Subcutaneous abdominal adipose tissue (tissue), 5 donors: Measurements from ENCODE around the gene RASIP1.
"Not testable (repeated sequence)": the region's sequence is repeated elsewhere in the genome, so short reads cannot be mapped to it uniquely, and the experiment has no call there.

Experiments used
- H3K27ac ChIP-seq: one replicate; pipeline ENCODE4 v1.7.0; 2013; ENCODE audit warnings: low read depth, mild to moderate bottlenecking, inconsistent platforms, low read length, moderate library complexity
- H3K27me3 ChIP-seq, 5 donors: one replicate each; pipeline ENCODE4 v1.7.0; 2013; ENCODE audit warnings: low read length in 5 of 5, inconsistent platforms in 1 of 5; ENCODE audit not compliant: control insufficient read depth in 5 of 5, insufficient read depth in 4 of 5
- H3K36me3 ChIP-seq, 5 donors: one replicate each; pipeline ENCODE4 v1.7.0; 2013; ENCODE audit warnings: low read length in 5 of 5; ENCODE audit not compliant: control insufficient read depth in 5 of 5, insufficient read depth in 5 of 5
- H3K4me1 ChIP-seq, 5 donors: one replicate each; pipeline ENCODE4 v1.7.0; 2013; ENCODE audit warnings: low read length in 5 of 5, mild to moderate bottlenecking in 3 of 5, moderate library complexity in 1 of 5; ENCODE audit not compliant: control insufficient read depth in 5 of 5, insufficient read depth in 5 of 5
- H3K4me3 ChIP-seq, 5 donors: one replicate each; pipeline ENCODE4 v1.7.0; 2013; ENCODE audit warnings: low read length in 5 of 5, low read depth in 1 of 5
- H3K9ac ChIP-seq, 5 donors: one replicate each; pipeline ENCODE4 v1.7.0; 2013; ENCODE audit warnings: low read length in 5 of 5, mild to moderate bottlenecking in 4 of 5, moderate library complexity in 3 of 5
- H3K9me3 ChIP-seq, 5 donors: one replicate each; pipeline ENCODE4 v1.7.0; 2013; ENCODE audit warnings: low read length in 5 of 5; ENCODE audit not compliant: control insufficient read depth in 5 of 5
- donor health status: healthy.
- donor health status: healthy.
- donor health status: healthy.
- donor health status: healthy.
- donor health status: healthy.

Gene RASIP1

DNA sequence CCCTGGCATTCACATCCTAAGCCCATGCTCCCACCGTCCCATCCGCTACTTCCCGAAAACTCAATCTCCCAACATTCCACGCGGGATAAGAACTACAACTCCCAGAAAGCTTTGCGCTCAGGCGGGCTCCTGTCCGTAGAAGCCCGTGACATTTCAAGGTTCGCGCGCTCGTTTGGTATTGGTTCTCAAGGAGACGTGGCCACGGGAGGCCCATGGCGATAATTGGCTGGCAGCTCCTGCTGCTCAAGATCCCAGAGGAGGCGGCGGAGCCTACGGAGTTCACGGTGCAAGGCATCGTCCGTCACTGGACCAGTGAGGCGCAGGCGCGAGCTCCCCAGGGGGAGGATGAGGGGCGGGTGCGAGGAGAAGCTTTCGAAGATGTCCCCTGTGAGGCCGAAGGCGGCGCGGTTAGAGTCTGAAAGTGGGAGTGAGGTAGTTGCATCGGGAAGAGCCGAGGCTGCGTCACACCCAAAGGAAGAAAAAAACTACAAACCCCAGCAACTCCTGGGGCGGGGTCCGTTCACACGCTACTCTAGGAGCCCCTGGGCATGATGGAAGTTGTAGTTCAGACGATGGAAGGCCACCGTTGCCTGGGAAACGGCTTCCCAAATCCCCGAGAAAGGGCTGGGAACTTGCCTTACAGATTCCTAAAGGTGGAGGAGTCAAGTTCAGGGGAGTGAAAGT lies 19.7 kb downstream of the RASIP1 start:
- peak overlapping the region; percentile 68 to 76 (median 73) for H3K4me3 ChIP-seq
- peaks cover 14 to 55% (median 41%) of the 10 kb centered on the region in 5 donors for H3K4me1 ChIP-seq
- peak overlapping the region; percentile 69 for H3K27ac ChIP-seq
- H3K9ac ChIP-seq: peak overlapping the region in 4 of 5 donors; percentile 55 to 77 (median 74)
- H3K27me3 ChIP-seq: peaks cover 0 to 6% (median 0%) of the 10 kb centered on the region in 5 donors
- peaks cover 0 to 27% (median 7%) of the 10 kb centered on the region in 5 donors for H3K36me3 ChIP-seq
- no peaks in the 10 kb centered on the region for H3K9me3 ChIP-seq

DNA sequence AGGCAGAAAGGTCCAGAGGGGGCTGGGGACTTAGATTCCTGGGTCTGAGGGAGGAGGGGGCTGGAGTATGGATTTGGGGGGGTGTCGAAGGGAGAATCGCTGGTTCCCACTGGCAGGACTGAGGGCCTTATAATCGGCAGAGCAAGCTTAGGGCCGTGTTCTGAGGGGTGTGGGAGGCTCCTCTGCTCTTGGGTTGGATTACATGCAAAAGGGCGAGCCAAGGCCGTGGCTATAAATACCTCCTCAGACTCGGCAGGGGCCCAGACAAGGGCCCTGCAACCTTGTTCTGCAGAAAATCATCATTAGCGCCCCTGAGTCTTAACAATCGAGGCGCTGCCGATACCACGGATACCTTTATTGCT lies 20.2 kb downstream of the RASIP1 start:
- peaks cover 0 to 6% (median 0%) of the 10 kb centered on the region in 5 donors for H3K27me3 ChIP-seq
- peaks cover 0 to 27% (median 7%) of the 10 kb centered on the region in 5 donors for H3K36me3 ChIP-seq
- peaks cover 14 to 55% (median 43%) of the 10 kb centered on the region in 5 donors for H3K4me1 ChIP-seq
- H3K9ac ChIP-seq: no peak overlapping the region
- H3K9me3 ChIP-seq: no peaks in the 10 kb centered on the region
- H3K4me3 ChIP-seq: peak overlapping the region; percentile 68 to 76 (median 73)
- H3K27ac ChIP-seq: no peak overlapping the region

DNA sequence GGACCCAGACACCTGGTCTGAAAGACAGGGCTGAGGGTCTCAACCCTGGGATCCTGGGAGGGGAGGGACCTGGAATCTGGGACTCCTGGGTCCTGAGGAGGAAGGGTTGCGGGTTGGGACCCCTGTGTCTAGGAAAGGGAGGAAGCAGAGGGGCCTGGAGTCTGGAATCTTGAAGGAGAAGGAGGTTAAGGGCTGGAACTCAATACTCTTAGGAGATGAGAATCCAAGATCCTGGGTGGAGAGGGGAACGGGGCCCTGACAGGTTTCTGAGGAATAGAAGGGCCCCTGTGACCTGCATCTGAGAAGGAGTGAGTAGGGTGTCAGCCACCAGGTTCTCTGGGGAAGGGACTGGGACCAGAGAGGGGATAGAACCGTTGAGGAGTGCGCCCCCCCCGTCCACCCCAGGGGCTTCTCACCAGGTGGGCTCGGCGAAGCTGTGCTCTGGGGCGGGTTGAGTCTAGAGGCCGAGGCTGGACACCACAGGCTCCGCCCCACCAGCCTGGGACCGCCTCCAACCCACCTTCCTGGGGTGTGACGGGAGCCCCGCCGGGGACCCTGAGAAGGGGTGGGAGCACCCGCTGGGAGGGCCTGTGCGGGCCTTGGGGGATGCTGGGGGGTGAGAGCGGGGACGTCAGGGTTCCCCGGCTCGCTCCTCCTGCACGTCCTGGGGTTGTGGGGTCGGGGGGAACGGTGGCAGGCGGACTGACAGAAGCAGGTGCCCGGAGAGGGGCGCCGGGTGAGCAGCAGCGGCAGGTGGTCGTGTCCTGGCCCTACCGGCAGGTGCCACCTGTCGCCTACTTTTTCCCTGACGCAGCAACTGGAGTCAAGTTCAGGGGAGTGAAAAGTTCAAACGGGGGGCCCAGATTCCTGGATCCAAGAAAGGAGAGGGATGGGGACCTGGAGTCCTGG lies 20.9 kb downstream of the RASIP1 start, which contains the start of gene MAMSTR:
Gene MAMSTR (minus strand): TSS at position 463 of the 909 bp plus-strand sequence. CDS start 694 bp downstream, outside the sequence.
- Histone ChIP-seq H3K27ac (peak within 1 kb of the TSS; percentile 69), H3K4me3 (peak within 1 kb of the TSS; percentile 68 to 76 (median 73)), H3K9me3 (no peaks in the 10 kb centered on the region), H3K9ac (peak within 1 kb of the TSS in 1 of 5 donors; percentile 77), H3K36me3 (peaks cover 0 to 25% (median 7%) of the 10 kb centered on the region in 5 donors), H3K27me3 (peaks cover 0 to 6% (median 0%) of the 10 kb centered on the region in 5 donors), H3K4me1 (peaks cover 15 to 56% (median 47%) of the 10 kb centered on the region in 5 donors)

DNA sequence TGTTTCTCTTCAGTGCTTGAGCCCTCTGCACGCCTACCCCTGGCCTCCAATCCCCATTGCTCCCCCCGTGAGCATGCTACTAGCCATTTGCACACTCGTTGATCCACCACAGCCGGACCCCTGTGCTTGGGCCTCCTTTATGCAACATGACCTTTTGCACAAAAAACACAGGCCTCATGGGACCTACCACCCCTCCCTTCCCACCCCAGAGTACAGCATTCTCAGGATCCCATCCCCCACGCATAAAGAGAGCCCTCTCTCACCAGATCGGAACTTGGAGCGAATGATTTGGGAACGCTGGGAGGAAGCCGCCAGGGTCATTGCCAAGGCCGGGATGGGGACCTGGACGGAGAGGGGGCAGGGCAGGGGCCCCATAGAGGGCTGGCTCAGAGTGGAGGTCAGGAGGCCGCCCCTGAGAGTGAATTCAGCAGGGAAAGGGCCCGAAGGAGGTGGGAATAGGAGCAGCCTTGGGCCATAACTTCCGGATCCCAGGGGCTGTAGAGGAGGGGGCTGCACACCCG lies 21.6 kb downstream of the RASIP1 start:
- H3K9me3 ChIP-seq: no peaks in the 10 kb centered on the region
- H3K4me1 ChIP-seq: peaks cover 13 to 53% (median 48%) of the 10 kb centered on the region in 5 donors
- H3K36me3 ChIP-seq: peaks cover 0 to 18% (median 7%) of the 10 kb centered on the region in 5 donors
- H3K27me3 ChIP-seq: peaks cover 0 to 6% (median 0%) of the 10 kb centered on the region in 5 donors
- H3K9ac ChIP-seq: no peak overlapping the region
- no peak overlapping the region for H3K4me3 ChIP-seq
- no peak overlapping the region for H3K27ac ChIP-seq

DNA sequence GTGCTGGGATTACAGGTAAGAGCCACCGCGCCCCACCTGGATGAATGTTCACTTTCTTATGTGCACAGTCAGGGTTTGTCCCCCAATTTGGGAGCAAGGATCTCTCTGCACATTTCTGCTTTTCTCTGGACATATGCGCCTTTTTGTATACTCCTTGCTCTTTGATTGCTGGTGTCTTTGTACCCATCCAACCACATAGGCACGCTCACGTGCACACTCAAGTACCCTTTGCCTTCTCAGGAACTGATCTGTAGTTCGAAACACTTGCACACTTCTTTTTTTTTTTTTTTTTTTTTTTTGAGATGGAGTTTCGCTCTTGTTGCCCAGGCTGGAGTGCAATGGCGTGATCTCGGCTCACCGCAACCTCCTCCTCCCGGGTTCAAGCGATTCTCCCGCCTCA lies 22.3 kb downstream of the RASIP1 start:
- H3K4me3 ChIP-seq, H3K27ac ChIP-seq, H3K9me3 ChIP-seq, H3K9ac ChIP-seq, H3K27me3 ChIP-seq: not testable (repeated sequence)
- Histone ChIP-seq H3K4me1 (peaks cover 13 to 59% (median 55%) of the 10 kb centered on the region in 5 donors), H3K36me3 (peaks cover 0 to 18% (median 7%) of the 10 kb centered on the region in 5 donors)

DNA sequence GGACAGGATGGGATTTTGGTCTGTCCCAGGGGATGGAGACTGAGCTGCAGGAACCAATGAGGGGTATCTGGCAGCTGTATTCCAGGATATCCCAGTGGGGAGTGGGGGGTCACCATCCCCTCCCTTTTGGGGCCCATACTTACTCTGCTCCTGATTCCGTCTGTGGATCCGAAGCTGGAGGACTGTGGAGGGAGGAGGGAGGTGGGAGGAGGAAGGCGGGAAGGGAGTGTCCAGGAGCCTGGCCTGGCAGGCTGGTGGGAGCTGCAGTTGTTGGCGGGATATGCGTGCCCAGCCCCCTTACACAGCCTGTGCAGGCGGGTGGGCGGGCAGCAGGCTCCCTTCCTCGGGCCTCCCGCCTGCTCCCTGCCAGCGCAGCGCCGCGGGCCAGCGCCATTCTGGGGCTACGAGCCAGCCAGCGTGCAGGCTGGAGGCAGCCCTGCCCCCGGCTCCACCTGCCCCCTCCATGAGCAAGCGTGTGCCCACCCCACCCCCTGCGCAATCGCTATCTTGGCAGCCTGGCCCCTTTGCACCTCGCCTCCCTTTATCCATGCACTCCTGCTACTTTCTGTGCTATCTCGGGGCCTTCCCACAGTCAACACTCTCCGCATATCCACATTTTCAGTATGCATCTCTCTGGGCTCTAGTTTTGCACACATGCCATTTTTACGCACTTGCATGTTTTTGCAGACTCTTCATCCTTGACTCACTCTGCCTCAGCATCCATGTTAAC lies 23.7 kb downstream of the RASIP1 start:
- H3K36me3 ChIP-seq: peaks cover 0 to 11% (median 5%) of the 10 kb centered on the region in 5 donors
- H3K4me3 ChIP-seq: peak overlapping the region; percentile 29 to 49 (median 36)
- H3K27ac ChIP-seq: peak overlapping the region; percentile 23
- H3K9ac ChIP-seq: peak overlapping the region in 2 of 5 donors; percentile 19 to 23
- peaks cover 0 to 6% (median 0%) of the 10 kb centered on the region in 5 donors for H3K27me3 ChIP-seq
- H3K4me1 ChIP-seq: peaks cover 13 to 62% (median 55%) of the 10 kb centered on the region in 5 donors
- H3K9me3 ChIP-seq: no peaks in the 10 kb centered on the region

DNA sequence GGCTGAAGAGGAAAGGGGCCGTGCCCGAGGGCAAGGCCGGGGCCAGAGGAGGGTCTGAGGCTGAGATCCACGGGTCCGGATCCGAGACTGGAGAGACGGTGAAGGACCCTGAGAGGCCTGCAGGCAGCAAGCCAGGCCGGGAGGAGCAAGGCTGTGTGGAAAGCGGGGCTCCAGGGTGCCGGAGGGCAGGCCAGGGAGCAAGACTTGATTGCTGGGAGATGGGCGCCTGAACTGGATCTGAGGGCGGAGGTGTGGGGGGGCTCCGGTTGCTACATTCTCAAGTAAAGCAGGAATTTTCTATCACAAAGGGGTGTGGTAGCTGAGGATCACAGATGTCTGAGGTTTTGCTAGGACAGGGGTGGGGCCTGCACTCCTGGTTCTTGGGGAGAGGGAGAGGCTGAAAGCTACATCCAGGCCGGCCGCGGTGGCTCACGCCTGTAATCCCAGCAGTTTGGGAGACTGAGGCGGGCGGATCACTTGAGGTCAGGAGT lies 24.7 kb downstream of the RASIP1 start:
- no peak overlapping the region for H3K27ac ChIP-seq
- H3K9ac ChIP-seq: no peak overlapping the region
- peaks cover 0 to 7% (median 5%) of the 10 kb centered on the region in 5 donors for H3K9me3 ChIP-seq
- H3K4me3 ChIP-seq: peak overlapping the region in 2 of 5 donors; percentile 26 to 32
- H3K4me1 ChIP-seq: peaks cover 9 to 58% (median 50%) of the 10 kb centered on the region in 5 donors
- H3K36me3 ChIP-seq: peaks cover 0 to 6% (median 4%) of the 10 kb centered on the region in 5 donors
- peaks cover 0 to 2% (median 0%) of the 10 kb centered on the region in 5 donors for H3K27me3 ChIP-seq

DNA sequence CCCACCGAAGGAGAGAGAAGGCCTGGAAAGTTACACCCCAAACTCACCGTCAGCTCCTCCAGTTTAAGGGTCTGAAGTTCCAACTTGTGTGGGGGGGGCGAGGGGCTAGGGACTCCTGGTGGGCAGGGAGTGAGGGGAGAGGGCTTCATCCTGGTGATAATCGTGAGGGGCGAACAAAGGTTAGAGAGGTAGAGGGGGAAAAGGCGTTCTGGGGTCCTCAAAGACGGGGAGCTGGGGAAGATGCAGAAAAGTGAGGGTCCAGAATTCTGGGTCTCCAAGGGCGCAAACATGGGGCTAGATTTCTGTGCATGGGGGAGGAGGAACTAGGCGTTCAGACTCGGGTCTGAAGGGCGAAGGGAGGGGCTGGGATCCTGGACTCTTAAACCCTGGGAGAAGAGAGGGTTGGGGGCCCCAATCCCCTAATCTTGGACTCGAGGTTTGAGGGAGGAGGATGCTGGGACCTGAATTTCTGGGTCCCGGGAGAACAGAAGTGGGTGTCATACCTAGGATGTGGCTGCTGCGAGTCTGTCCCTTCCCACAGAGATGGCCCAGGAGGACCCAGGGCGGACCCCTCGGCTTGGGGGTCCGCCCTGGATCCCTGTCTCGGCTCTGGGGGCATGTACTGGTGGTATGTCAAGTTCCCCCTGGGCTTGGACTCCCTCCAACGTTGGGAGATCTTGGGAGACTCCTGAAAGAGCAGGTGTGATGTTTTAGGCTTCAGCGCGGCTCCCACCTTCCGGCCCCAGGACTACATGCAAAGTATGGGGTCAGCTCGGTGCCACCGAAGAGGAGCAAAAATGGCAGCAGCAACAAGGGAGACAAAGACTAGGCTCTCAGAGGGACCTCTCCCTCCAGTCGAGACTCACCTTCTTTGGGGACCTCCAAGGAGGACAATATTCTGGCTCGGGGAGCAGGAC lies 25.4 kb downstream of the RASIP1 start:
- Histone ChIP-seq H3K27ac (peak overlapping the region; percentile 60), H3K4me3 (peak overlapping the region; percentile 61 to 79 (median 66)), H3K4me1 (peaks cover 5 to 52% (median 43%) of the 10 kb centered on the region in 5 donors), H3K9me3 (peaks cover 0 to 7% (median 5%) of the 10 kb centered on the region in 5 donors), H3K36me3 (no peaks in the 10 kb centered on the region), H3K27me3 (no peaks in the 10 kb centered on the region), H3K9ac (peak overlapping the region in 4 of 5 donors; percentile 60 to 81 (median 73))
